IPS-11a (cell line): Measurements from ENCODE around the gene ANKRD24.
"Not testable (repeated sequence)": the region's sequence is repeated elsewhere in the genome, so short reads cannot be mapped to it uniquely, and the experiment has no call there.

Experiments used
- H3K4me3 ChIP-seq: one replicate; pipeline ENCODE4 v1.5.1; 2013; ENCODE audit warnings: low read depth, low read length, control low read depth

ANKRD24 gene

DNA sequence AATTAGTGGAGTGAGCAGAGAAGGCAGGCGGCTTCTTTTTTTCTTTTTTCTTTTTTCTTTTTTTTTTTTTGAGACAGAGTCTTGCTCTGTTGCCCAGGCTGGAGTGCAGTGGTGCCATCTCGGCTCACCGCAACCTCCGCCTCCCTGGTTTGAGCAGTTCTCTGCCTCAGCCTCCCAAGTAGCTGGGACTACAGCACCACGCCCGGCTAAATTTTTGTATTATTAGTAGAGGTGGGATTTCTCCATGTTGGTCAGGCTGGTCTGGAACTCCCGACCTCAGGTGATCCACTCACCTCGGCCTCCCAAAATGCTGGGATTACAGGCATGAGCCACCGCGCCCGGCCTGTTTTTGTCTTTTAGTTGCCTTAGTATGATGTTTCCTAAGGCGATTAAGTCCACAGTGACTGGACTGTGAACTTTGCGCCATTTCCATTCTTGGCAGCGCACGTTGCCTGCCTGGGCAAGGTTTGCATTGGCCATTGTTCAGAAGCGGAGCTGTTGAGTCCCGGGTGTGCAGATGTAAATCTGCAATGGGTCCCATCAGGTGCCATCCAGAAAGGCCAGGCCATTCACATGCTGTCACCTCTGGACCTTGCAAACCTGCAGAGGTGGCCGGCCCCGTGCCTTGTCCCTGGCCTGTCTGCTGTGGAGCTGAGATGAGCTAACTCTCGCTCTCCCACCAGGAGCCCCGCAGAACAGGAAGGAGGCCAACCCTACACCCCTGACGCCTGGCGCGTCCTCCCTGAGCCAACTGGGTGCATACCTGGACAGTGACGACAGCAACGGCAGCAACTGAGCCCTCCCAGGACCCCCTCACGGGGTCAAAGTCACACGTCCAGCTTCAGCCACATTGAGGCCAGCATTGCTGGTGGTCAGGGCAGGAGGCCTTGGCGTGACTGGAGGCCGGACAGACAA lies 85.7 kb downstream of the ANKRD24 start:
- H3K4me3 ChIP-seq, result no peak overlapping the region

DNA sequence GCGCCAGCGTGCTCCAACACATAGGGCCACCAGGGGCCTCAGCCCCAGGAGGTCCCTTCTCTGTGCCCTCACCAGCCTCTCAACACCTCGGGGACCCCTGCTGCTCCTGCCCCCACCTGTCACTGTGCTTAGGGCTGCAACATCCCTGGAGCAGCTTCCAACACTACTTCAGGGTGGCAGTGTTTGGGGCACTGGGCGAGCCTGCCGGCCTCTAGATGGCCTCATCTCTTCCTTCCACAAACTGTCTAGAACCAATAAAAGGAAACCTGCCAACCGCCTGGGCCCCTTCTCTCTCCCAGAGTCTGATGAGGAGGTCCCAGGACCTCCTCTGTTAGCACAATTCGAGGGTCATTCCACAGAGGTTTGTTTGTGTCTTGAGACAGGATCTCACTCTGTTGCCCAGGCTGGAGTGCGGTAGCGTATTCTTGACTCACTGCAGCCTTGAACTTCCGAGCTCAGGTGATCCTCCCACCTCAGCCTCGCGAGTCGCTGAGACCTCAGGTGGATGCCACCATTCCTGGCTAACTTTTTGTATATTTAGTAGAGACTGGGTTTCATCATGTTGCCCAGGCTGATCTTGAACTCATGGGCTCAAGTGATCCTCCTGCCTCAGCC lies 86.4 kb downstream of the ANKRD24 start:
- no peak overlapping the region for H3K4me3 ChIP-seq

DNA sequence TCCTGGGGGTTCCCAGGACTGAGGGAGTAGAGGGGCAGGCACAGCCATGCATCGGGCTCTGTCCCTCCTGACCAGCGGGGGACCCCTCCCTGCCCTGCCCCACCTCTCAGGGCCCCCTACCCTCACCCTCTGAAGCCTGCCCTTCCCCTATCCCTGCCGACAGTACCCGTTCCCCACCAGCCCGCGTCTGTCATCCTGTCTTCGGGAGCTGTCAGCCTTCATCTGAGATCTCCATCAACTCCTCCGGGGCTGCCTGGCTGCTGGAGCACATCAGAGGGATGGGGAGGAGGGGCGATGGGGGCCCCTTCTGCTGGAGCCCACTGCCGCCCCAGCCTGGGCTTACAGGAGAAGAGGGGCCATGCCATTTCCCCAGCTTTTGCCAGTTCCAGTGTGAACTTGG lies 90.4 kb downstream of the ANKRD24 start:
- no peak overlapping the region for H3K4me3 ChIP-seq

DNA sequence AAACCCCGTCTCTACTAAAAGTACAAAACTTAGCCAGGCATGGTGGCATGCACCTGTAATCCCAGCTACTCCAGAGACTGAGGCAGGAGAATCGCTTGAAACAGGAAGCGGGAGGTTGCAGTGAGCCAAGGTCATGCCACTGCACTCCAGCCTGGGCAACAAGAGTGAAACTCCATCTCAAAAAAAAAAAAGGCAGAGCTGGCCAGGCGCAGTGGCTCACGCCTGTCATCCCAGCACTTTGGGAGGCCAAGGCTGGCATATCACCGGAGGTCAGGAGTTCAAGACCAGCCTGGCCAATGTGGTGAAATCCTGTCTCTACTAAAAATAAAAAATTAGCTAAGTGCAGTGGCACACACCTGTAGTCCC lies 91.8 kb downstream of the ANKRD24 start:
- not testable (repeated sequence) for H3K4me3 ChIP-seq
